NAMALWA (cell line): ENCODE results near the gene NPAS2.

Experiments used
- DNase-seq: peaks from one replicate; pipeline ENCODE4 v3.0.0-alpha.2; 2015; ENCODE audit warnings: low spot score

NPAS2 gene

DNA sequence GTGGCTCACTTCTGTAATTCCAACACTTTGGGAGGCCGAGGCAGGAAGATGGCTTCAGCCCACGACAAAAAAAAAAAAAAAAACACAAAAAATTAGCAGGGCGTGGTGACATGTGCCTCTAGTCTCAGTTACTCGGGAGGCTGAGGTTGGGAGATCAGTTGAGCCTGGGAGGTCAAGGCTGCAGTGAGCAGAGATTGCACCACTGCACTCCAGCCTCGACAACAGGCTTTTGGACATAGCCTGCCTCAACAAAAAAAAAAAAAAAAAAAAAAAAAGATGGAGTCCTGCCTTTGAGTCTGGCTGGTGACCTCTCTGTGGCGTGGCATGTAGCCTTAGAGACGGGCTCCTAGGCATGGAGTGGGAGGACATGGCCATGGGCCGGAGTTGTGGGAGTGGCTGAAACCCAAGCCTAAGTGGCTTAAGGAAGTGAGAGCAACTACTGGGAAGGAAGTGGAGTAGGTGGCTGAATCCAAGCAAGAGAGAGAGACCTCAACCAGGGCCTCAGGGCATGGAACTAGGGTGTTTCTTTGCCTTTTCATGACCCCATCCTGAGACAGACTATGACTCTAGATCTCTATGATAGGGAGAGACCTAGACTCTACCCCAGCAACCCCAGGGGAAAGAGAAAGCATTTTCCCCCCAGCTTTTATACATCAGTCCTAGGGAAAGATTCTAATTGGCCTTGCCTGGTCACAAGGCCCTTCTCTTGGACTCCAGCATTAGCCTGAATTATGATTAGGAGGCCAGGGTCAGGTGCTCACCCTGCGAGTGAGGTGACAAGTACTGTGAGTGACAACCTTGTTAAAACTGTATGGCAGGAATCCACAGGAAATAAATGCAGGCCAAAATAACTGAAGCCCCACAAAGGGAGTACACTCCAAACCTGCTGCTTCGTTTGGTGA lies 34.2 kb downstream of the NPAS2 start:
- DNase-seq = no peak

DNA sequence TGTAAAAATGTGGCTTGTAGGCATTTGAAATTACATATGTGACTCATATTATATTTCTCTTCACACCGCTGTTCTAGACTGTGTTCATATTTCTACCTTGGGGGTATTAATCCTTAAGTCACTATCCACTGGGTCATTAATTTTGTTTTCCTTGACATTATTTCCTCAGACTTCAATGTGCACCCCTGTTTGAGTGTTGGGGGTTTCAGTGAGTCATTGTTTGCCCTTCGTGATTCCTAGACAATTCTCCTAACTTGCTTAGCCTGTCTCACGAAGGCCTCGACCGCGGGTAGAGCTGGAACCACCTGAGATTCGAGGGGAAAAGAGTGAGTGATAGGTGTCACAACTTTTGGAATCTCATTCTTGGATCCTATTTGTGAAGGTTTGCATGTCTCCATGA lies 35.1 kb downstream of the NPAS2 start:
- DNase-seq = no peak

DNA sequence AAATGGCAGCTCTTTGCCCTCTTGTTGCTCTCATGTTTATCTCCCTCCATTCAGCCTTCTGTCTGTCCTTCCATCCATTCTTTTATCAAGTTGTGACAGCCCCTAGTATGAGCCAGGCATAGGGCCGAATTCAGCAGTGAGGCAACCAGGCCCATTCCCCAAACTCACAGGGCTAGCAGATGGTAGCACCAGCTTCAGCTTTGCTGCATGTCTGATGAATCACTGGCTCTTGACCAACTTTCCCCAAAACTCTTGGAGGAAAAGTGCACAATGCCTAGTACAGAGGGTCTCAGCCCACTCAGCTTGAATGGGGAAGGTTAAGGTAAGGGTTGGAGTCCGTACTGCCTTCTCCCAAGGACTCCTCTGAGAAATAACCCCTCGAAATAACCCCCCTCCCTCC lies 35.7 kb downstream of the NPAS2 start:
- no peak for DNase-seq

DNA sequence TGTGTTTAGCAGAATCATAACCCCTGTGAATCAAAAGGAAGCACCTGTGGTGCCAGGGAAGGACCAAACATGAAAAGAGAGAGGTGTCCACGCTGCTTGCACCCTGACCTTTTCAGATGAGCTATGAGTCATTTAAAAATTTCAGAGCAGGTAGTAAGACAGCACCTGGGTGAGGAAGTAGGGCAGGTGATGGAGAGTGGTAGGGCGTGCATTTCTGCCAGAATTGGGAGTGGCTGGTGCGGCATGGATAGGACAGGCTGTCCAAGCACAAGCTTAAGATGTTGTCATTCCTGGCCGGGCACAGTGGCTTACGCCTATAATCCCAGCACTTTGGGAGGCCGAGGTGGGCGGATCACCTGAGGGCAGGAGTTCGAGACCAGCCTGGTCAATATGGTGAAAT lies 36.8 kb downstream of the NPAS2 start:
- DNase-seq = no peak

DNA sequence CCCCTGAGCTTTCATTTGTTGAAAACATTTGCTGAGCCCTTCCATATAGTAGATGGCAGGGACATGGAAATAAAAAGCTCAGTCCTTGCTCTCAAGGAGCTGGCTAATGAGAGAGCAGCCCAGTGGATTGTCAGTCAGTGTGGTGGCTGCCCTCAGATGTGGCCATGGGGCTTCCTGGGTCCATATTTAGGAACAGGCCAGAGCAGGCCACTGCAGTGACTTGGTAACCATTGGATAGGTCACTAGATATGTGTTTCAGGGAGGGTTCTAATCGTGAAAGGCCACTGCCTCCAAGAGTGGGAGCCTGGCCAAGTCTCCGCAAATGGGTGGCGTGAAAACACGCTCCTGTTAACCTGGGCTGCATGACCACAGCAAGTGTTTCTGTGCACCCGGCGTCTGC lies 37.4 kb downstream of the NPAS2 start:
- DNase-seq = no peak

DNA sequence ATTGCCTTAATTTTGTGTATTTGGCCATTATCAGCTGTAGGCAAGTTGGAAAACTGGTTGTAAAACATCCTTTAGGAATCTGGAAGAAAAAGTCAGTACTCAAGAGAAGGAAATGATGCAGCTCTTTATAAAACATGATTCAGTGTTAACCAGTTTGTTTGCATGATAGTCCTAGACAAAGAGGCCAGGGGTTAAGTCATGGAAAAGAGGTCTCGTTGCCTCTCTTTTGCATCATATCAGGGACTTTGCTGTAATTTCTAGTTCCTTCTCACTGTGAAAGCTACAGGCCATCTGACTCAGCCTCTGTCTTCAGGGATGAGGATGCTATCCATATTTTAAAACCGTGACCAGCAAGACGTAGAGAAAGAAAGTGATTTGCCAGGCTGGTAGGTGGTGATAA lies 38.0 kb downstream of the NPAS2 start:
- no peak for DNase-seq

DNA sequence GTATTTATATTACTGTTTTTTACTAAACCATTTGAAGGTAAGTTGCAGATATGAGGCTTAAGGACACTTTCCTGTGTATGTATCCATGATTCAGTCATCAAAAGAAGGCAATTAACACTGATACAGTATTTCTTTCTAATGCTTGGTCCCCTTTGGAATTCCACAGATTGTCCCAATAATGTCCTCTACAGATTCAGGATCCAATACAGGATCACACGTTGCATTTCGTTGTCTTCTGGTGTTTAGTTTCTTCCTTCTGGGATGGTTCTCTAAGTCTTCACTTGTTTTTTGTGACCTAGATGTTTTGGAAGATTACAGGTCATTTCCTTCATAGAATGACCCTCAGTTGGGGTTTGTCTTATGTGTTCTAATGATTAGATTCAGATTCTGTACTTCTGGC lies 40.0 kb downstream of the NPAS2 start:
- no peak for DNase-seq

DNA sequence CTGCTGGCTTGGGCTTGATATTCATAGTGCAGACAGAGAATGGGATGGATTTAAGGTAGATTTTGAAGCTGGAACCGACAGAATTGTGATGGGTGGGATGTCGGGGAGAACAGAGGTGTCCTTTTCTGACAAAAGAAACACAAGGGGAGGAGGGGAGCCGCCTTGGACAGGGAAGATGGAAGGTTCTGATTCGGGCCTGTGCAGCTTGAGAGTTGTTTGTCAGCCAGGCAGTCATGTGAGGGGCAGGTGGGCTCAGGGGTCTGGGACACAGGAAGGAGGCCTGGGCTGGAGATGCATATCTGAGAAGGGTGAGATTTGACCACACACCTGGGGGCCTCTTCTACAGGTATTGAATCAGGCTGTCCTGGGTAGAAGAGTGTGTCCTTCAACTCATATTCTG lies 41.4 kb downstream of the NPAS2 start:
- no peak for DNase-seq

DNA sequence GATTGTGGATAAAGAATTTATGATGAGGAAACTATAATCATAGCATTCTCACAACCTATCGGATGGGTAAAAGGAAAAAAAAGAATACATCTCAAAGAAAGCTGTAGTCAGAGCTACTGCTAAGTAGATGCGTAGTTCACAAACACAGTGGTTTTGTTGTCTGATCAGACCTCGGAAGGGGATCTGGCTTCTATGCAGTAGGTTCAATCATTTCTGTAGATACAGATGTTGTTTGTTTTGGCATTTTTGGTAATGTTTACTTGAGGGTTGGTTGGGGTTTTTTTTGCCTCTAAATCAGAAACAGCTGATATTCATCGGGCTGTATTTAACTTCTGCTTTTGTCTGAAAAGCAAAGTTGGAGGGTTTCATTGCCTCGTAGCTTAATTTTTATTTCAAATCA lies 42.1 kb downstream of the NPAS2 start:
- no peak for DNase-seq

DNA sequence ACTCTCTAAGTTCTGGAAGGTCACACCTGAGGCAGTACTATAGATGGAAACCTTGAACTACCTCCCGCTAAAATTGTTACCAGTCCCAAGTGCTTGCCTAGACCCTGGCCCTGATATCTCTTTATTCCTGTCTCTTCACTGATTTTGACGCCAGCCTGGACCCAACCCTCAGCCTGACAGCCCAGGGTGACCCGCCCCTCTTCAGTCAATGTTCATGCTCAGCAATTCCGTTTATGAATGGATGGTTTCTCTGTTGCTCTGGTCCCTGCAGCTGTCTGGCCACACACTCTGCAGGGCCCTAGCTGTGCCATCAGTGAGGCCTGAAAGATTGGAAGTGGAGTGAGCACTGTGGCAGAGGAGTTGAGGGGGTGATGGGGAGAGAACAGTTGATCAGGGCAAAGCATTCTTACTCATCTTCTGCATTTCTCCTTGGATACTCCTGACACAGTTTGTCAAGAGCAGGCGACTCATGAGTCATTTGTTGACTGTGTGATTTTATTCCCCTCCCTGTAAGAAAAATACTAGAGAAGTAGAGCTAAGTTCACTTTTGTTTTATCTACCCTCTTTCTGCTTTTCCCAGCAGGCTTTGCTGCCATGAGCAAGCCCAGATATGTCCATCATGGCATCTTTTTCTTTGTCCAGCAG lies 46.0 kb downstream of the NPAS2 start:
- no peak for DNase-seq

DNA sequence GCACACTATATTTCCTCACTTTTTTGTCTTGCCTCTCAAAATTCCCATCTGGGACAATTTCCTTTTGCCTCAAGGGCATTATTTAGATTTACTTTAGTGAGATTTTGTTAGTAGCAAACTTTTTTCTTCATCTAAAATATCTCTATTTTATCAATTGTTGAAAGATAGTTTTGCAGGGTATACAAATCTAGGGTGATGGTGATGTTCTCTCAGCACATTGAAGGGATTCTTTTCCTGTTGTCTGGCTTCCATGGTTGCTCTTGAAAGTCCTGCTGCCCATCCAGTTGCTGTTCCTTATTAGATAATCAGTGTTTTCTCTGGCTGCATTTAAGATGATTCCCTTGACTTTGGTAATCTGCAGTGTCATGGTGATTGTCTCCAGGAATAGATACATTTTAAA lies 48.1 kb downstream of the NPAS2 start:
- DNase-seq = no peak

DNA sequence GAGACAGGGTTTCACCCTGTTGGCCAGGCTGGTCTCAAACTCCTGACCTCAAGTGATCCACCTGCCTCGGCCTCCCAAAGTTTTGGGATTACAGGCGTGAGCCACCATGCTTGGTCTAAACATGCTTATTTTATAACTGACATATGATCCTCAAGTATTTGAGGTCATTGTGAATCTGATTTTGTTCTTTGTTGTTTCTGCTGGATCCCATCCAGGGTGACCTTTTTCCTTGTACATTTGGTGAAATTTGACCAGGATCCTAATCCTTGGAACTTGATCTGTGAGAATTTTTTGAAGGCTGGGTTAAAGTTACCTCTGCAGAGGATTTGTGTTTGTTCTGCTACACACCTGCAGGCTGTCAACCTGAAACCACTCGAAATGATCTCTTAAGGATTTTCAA lies 49.2 kb downstream of the NPAS2 start:
- DNase-seq = no peak

DNA sequence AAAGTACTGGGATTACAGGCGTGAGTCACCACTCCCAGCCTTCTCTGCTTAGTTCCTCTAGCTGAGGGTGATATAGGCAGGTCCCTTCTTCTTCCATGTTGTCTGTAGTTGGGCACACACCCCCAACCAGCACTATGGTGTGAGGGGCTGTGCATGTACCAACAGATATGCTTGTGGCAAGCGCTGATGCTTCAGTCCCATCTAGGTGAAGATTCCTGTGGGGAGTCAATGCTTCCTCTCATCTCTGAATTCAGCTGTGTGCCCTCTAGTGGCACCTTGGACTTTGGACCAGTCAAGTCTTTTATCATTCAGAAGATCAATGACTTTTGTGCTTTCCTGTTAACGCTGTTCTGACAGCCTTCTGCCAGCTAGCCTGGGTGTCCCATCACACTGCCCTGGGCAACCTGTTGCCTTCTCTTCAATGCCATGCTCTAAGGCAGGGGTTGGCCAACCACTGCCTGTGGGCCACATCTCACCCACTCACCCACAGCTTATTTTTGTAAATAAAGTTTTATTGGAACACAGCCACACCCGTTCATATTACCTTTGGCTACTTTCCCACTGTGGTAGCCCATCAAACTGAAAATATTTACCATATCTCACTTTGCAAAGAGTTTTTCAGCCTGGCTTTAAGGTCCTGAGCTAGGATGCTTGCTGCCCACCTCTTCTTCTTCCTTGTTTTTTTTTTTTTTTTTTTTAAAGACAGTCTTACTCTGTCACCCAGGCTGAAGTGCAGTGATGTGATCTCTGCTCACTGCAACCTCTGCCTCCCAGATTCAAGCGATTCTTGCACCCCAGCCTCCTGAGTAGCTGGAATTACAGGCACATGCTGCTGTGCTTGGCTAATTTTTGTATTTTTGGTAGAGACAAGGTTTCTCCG lies 51.0 kb downstream of the NPAS2 start:
- peak; percentile 20 for DNase-seq

DNA sequence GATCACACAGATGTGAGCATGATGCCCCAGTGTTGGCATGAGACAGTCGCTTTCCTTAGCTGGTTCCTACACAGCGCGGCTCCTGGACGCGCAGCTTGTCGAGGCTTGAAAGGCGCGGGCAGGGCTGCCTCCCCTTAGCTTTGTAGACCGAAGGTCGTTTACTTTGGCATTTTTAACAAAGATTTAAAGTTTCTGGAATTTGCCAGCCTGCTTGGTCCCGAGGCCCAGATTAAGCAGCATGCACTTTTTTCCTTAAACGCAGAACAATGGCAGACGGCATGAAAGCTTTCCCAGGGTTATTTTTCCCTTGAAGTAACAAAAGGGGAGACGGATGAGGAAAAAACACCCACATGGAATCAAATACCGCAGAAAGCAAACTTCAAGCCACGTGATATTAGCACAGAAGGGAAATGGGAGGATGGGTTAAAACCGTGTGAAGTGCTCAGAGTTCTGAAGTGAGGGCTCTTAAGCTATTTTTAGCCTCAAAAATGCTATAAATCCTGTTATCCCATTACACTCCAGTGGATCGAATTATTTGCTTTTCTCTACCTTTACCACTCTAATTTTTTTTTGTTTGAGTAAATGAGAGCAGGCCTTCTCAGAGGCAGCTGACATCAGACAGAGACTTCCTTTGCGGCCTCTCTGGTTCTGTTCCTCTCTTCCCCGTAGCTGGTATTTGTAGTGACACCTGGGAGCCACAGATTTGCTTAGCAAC lies 55.7 kb downstream of the NPAS2 start:
- no peak for DNase-seq

DNA sequence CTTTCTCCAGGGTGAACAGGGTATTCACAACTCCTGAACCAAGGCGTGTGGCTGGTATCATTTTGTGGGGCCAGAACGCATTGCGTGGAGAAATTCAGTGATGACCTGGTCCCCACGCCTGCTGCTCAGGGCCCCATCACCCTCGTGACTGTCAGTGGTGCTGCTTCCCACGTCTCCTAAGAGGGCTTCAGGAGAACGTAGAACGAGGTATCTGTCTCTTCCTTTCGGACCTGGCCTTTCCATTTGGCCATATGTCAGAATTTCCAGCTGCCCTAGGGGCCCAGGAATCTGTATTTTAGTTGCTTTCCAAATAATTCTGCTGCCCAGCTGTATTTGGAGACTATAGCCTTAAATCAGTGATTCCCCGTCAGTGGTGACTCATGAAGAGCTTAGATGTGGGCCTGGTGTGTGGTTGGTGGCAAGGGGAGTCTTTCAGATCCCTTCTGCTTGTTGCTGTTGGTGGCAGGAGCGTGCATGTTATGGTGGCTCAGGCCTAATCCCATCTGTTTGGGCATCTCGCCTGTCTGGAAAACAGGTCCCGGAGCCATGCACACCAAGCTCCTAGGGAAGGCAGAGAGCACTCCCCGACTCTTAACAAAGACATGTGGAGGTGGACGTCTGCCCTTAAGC lies 56.4 kb downstream of the NPAS2 start:
- no peak for DNase-seq

DNA sequence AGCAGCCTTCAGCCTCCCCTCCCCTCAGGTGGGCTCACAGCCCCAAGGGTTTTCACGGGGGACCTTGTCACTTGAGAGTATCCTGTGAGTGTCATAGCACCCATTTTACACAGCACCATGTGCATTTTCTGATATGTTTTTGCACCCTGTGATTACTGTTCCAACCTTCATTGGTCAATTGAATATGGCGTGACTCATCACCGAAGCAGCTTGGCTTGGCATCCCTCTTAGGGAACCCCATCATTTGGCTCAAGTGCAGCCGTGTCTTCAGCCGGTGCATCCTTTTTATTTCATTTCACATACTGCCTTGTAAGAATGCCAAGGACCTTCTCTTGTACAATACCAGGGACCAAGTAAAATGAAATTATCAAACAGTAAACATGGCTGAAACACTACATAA lies 57.6 kb downstream of the NPAS2 start:
- DNase-seq = no peak

DNA sequence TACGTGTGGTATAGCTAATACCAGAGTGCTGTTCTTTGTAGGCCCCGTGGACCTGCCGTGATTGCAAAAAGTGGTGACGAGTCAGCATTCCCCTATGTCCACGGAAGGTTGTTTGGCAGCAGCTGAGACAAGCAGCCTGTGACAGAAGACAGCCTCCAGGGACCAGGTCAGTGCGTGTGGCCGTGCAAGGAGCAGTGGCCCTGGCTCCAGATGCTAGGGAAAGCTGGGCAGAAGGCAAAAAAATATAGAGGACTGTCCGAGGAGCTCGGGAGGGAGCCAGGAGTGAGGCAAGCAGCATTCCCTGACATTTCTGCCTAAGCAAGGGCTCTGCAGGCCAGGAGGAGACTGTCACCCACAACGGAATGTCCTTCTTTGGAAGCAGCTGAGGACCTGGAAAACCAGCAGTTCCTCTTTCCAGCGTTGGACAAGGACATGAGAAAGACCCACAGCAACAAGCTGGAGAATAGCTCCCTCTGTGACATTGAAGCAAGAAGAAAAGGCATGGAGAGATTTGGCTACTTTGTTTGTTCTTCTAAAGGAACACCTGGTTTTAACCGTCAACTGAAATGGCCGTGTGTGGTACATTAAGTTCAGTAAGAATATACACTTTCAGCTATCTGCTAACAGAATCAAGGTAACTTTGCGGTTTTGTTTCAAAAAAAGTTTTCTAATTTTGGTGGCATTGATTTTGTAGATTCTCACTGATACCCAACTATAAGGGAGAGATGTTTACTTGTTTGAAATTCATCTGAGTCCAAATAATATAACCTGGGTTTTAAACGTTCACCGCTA lies 58.3 kb downstream of the NPAS2 start:
- no peak for DNase-seq

DNA sequence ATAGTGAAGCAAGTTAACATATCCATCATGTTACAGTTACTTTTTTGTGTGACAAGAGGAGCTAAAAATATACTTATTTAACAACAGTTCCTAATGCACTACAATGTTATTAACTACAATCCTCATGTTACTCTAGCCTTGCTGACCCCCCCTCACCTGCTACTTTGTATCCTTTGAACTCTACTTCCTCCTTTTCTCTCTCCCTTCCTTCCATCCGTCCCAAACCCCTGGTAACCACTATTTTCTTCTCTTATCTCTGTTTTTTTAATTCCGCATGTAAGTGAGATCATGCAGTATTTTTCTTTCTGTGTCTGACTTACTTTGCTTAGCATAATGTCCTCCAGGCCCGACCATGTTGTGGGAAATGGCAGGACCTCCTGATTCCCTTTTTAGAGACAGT lies 59.4 kb downstream of the NPAS2 start:
- no peak for DNase-seq

DNA sequence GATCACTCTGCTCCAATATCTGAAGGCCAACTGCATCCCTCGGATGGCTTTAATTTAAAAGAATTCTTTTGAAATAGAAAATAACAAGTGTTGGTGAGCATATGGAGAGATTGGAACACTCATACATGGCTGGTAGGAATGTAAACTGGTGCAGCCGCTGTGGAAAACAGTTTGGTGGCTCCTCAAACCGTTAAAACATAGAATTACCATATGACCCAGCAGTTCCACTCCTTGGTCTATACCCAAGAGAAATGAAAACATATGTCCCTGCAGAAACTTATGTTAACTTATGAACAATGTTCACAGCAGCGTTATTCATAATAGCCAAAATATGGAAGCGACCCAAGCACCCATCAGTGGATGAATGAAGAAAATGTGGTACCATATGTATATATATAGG lies 60.1 kb downstream of the NPAS2 start:
- DNase-seq = no peak

DNA sequence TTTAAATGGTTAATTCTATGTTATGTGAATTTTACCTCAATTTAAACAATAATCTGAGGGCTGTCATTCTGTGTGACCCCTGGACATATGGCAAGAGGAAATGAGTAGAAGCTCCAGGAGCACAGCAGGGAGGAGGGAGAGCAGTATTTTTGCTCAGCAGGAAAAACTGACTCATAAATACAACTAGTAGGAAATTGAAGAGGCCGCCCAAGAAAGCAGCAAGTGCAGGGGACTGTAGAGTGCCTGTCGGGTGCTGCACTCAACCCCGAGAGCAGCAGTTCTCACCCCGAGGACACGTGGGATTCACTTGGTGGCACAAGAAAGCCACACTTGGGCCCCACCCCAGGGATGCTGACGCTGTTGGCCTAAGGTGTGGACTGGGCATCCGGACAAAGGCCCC lies 60.8 kb downstream of the NPAS2 start:
- DNase-seq = no peak
